ENCODE measurements around the gene LRRN2. TPM values are rescaled to one million over a fixed set of nuclear protein-coding genes. Genes with fewer than 3 reads are reported as not detected.
"Not testable (repeated sequence)": the region's sequence is repeated elsewhere in the genome, so short reads cannot be mapped to it uniquely, and the experiment has no call there.

The LRRN2 gene
- total RNA-seq, 1 donor from 2014 or later = 6.5 TPM

DNA sequence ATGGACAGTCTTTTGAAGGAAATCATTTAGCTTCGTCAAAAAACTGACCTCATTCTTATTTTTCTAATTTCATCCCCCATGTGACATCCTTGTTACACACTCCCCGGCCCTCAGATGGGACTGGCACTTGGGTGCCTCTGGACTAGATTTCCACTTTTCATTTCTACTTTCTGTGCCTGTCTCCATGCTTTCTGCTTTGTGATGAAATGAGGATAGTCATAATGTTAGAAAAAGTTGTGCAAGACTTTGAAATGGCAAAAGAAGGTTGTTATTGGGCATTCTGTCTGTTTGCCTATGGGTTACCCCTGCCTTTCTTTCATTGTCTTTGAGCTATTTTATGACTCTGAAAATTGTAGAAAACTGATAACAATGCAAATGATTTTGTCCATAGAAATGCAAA lies 114.4 kb downstream of the LRRN2 start:
- Histone ChIP-seq H3K4me3 (no peak overlapping the region), H3K4me1 (no peaks in the 10 kb centered on the region), H3K27me3 (no peaks in the 10 kb centered on the region), H3K36me3 (no peaks in the 10 kb centered on the region), H3K9me3 (no peaks in the 10 kb centered on the region), H3K27ac (no peak overlapping the region)
- DNase-seq (ENCODE audit: low spot score in 2 of 2) = no peak
- intact Hi-C loops (cut with DNase I) = no loop called here
- TF ChIP-seq, protein P1, sequence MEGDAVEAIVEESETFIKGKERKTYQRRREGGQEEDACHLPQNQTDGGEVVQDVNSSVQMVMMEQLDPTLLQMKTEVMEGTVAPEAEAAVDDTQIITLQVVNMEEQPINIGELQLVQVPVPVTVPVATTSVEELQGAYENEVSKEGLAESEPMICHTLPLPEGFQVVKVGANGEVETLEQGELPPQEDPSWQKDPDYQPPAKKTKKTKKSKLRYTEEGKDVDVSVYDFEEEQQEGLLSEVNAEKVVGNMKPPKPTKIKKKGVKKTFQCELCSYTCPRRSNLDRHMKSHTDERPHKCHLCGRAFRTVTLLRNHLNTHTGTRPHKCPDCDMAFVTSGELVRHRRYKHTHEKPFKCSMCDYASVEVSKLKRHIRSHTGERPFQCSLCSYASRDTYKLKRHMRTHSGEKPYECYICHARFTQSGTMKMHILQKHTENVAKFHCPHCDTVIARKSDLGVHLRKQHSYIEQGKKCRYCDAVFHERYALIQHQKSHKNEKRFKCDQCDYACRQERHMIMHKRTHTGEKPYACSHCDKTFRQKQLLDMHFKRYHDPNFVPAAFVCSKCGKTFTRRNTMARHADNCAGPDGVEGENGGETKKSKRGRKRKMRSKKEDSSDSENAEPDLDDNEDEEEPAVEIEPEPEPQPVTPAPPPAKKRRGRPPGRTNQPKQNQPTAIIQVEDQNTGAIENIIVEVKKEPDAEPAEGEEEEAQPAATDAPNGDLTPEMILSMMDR (IDR thresholded peaks at IDR 0.05) = no peak

GRCh38 chr1:204570021-204570420 lies 115.5 kb downstream of the LRRN2 start:
- H3K9me3 ChIP-seq; DNase-seq (ENCODE audit: low spot score in 2 of 2); intact Hi-C loops (cut with DNase I); H3K27me3 ChIP-seq; H3K4me3 ChIP-seq; H3K4me1 ChIP-seq; H3K27ac ChIP-seq; H3K36me3 ChIP-seq: not testable (repeated sequence)

DNA sequence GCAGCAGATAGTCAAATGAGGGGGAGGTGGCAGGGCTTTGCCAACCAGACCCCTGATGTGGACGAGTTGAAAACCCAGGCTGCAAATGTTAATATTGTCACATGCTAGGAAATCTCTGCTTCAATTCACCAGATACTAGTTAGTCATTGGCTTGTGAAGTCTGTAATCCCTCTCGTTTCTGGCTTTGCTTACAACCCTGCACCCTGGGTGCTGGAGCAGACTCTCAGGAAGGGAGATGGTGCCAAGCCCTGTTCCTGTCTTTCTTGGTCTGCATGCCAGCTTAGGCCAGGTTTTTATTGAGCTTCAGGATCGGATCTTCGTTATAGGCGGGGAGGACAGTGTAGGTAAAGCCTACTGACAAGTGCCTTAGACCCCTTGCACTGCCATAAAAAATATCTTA lies 116.1 kb downstream of the LRRN2 start:
- DNase-seq (ENCODE audit: low spot score in 2 of 2) = no peak
- no peaks in the 10 kb centered on the region for H3K36me3 ChIP-seq

DNA sequence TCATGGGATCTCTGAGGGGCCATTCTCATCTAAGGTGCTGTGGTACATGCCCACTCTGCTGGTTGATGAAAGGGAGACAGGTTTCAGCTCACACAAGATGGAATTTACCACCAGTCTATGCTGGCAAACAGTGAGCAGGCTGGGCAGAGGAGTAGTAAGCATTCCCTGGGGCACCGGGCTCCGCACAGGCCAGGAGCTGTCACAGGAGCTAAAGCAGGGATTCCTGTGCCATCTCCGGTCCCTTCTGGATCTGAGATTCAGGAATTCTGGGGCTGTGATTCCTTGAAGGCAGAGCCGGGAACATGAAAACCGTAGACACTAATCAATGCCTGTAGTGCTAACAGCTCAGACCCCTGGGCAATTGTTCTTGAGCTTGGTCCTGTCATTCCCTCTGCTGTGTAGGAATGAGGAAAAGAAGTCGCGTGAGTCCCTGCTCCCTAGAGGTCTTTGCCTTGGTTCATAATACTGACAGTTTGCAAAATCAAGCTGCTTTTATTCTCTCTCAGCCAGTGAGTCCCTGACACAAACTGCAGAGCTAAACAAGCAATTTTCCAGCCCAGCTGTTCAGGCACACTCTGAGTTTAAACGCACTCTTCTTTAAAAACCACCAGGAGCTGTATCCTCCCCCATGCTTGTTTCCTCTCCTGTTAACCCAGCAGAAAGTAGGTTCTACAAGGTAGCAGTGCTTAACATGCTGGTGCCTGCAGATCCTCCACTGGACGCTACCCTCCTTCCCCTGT lies 116.8 kb downstream of the LRRN2 start:
- intact Hi-C loops (cut with DNase I) = no loop called here
- Histone ChIP-seq H3K36me3 (no peaks in the 10 kb centered on the region), H3K4me1 (no peaks in the 10 kb centered on the region), H3K9me3 (no peaks in the 10 kb centered on the region), H3K4me3 (no peak overlapping the region), H3K27me3 (no peaks in the 10 kb centered on the region), H3K27ac (no peak overlapping the region)
- TF ChIP-seq, protein P1 (IDR thresholded peaks at IDR 0.05) = no peak
- no peak for DNase-seq (ENCODE audit: low spot score in 2 of 2)

More for the DNA sequence above, 116.1 kb downstream of the LRRN2 start:
- TF ChIP-seq, protein P1 (IDR thresholded peaks at IDR 0.05) = no peak
- intact Hi-C loops (cut with DNase I) = no loop called here
- Histone ChIP-seq H3K4me3 (no peak overlapping the region), H3K27ac (no peak overlapping the region), H3K9me3 (no peaks in the 10 kb centered on the region), H3K27me3 (no peaks in the 10 kb centered on the region), H3K4me1 (no peaks in the 10 kb centered on the region)

Other genes with a start within 250 kb of the LRRN2 start
- gene PIK3C2B, start 190.9 kb downstream of the LRRN2 start, total RNA-seq = 129 TPM
- 9.9 TPM for gene MDM4, start 169.3 kb downstream of the LRRN2 start, total RNA-seq
- 44.0 TPM for gene NFASC, start 185.1 kb upstream of the LRRN2 start, total RNA-seq

All from ascending aorta (tissue), 2 donors.